HG02588 (cell line): Measurements from ENCODE around the gene CDX1.

Experiments
- ATAC-seq: cut with Tn5 transposase; IDR thresholded peaks from one replicate; pipeline ENCODE4 v1.9.1; 2021; ENCODE audit warnings: mild to moderate bottlenecking, moderate library complexity; ENCODE audit not compliant: unreplicated experiment

The CDX1 gene

DNA sequence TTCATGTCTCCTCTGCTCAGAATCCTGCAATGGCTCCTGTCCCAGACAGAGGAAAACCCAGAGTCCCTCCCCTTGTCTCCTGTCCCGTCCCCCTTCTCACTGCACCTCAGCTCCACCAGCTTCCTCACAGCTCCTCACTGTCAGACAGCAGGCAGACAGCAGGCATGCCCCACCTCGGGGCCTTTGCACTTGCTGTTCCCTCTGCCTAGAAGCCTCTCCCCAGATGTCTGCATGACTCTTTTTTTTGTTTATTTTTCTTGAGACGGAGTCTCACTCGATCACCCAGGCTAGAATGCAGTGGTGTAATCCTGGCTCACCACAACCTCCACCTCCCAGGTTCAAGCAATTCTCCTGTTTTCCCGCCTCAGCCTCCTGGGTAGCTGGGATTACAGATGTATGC, 14.4 kb downstream of the CDX1 start:
- no peak for ATAC-seq

DNA sequence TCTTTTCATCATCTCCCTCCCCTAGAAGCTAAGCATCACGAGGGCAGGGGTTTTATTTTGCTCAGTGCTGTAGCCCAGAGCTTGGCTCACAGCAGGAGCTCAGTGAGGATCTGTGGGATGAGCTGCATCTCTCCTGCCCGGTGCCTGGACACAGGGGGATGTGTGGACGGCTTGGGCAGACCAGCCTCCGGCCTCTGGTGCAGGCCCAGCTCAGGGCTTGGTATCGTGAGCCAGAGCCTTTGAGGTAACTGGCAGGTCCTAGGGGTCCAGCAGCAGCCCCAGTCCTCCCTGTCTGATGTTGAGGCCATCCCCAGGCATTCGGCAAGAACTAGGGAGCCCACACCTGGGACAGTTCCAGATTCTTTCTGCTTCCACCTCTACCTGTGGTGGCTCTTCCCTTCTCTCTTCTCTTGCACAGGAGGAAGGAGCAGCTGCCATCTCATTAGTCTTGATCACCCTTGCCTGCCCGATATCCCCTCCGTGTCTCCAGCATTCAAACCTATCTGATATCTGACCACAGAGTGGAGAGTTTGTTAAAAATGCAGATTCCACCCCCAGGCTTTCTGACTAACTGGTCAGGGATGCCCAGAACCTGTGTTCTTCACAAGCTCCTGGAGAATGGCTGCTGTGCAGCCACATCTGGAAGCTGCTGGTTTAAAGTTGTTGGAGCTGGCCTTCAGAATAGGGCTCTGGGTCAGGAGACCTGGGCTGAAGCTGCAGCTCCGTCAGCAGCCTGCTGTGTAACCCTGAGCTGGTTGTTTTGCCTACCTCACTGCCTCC, 15.4 kb downstream of the CDX1 start:
- ATAC-seq = no peak

DNA sequence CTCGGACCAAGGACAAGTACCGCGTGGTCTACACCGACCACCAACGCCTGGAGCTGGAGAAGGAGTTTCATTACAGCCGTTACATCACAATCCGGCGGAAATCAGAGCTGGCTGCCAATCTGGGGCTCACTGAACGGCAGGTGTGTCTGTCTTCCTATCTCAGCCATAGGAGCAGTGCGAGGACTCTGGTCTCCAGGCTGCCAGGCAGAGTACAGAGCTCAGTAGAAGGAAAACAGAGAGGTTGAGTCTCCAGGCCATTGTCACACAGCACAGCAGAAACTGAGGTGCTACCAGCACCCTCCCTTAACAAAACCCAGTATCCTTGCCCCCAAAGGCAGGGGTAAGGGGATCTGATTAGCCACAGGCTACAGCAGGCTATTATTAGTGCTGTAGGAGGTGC, 16.2 kb downstream of the CDX1 start:
- ATAC-seq = no peak

DNA sequence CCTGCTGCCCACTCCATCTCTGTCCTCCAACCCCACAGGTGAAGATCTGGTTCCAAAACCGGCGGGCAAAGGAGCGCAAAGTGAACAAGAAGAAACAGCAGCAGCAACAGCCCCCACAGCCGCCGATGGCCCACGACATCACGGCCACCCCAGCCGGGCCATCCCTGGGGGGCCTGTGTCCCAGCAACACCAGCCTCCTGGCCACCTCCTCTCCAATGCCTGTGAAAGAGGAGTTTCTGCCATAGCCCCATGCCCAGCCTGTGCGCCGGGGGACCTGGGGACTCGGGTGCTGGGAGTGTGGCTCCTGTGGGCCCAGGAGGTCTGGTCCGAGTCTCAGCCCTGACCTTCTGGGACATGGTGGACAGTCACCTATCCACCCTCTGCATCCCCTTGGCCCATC, 16.9 kb downstream of the CDX1 start:
- ATAC-seq = no peak

DNA sequence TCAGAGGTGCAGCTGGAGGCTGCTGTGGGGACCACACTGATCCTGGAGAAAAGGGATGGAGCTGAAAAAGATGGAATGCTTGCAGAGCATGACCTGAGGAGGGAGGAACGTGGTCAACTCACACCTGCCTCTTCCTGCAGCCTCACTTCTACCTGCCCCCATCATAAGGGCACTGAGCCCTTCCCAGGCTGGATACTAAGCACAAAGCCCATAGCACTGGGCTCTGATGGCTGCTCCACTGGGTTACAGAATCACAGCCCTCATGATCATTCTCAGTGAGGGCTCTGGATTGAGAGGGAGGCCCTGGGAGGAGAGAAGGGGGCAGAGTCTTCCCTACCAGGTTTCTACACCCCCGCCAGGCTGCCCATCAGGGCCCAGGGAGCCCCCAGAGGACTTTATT, 17.4 kb downstream of the CDX1 start:
- ATAC-seq = no peak

DNA sequence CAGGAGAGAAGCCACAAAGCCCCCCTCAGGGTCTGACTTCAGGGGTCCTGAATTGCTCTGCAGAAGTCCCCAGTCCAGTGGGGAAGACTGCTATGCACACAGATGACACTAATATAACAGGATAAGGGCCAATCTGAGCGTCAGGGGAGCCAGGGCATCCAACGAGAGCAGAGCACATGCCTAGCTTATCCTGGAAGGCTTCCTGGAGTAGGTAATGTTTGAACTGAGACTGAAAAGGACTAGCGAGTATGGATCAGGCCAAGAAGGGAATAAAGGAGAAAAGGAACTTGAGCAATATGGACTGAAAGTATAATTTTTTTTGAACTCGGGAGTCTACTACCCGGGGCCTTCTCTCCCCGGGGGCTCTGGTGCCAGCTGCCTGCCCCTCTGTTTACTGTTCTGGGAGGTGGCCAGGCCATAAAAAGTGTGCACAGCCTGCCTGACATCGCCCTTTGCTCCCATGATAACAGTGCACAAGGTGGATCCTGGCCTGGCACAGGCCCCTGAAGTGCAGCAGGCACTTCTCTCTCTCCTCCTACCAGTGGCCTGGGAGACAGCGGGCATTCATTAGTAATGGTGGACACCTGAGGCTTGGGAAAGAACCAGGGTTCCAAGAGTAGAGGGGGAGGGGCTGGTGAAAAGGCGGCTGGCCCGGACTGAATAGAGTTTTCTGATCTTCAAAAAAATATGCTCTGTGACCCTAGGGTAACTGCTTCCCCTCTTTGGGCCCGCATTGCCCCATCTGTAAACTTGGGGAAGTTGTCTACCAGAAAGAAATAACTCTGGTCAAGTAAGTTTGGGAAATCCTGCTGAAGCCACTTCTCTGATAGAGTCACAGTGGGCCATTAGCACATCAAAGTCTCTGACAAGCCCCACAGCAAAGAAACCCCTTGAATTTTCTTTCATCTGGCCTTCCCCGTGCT, 18.7 kb downstream of the CDX1 start:
- no peak for ATAC-seq

DNA sequence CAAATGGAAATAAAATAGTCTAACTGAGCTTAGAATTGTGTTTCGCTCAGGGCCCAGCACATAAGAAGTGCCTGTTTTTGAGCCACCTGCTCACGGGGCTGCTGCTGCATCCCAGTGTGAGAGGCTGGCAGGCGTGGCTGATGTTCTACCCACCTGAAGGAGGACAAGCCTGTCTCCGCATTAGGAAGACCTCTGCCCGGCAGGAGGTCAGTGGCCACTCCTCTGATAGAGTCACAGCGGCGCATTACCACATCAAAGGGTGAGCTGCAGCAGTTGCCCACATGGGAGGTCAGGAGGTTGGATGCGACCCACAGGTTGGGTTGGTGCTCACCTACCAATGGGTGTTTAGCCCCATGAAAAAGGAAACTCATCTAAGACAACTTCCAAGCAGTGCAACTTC, 19.6 kb downstream of the CDX1 start:
- ATAC-seq = no peak

DNA sequence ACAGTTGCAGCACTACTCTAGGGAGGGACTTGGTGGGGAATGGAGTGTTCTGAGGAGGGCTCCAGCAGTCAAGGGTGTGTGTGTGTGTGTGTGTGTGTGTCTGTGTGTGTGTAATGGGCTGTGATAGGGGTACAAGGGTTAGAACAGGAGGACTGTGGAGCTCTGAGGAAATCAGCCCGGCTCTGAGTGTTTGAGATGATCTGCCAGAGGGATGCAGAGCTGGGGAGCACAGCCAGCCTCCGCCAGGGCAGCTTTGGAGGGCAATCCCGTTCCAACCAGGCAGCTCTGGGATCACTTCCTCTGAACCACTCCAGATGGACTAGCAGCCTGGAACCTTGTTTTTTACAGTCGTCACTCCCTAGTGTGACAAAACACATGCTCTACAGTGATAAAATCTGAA, 20.3 kb downstream of the CDX1 start:
- ATAC-seq = no peak

DNA sequence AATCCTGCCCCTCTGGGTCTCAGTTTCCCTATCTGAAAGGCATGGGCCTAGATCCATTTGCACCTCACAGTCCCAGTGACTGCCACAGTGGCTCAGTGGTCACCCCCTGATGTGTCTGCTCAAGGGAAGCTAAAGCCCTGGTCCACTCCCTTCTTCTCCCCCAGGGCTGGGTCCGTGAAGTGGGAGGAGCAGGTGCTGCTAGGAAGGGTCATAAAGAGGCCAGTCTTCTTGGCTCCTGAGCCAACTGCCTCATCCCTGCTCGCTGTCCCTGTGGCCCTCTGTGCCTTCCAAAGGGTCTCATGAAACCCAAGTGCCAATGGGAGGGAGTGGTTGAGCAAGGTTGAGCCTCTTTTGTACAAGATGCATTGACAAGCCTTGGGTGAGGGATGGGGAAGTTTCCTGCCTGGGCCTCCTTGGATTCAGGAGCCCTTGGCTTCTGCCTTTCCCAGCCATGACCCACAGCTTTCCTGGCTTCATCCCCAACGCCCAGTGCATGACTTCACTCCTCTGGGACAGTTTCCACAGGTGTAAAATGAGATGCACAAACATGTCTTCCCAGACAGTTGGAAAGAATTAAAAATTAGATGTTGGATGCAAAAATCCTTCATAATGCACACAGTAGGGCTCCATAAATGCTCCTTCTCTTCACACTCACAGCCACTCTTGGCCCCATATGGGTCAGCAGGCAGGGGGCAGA, 21.7 kb downstream of the CDX1 start:
- ATAC-seq = no peak

DNA sequence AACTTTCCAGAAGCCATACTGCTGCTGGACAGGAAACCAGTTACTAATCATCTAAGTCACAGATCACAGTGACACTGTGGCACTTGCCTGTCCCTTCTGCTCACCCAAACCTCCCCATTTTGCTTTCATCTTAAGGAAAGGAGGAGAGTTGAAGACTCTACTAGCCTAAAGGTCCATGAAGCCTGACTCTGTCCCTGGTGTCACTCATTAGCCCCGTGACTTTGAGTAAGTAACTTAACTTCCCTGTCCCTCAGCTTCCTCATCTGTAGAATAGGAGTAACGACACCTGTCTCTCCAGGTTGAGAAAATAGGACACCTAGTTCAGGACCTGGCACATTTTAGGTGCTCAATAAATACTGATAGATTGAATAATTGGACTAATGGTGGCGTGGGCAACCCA, 22.7 kb downstream of the CDX1 start:
- ATAC-seq = no peak

DNA sequence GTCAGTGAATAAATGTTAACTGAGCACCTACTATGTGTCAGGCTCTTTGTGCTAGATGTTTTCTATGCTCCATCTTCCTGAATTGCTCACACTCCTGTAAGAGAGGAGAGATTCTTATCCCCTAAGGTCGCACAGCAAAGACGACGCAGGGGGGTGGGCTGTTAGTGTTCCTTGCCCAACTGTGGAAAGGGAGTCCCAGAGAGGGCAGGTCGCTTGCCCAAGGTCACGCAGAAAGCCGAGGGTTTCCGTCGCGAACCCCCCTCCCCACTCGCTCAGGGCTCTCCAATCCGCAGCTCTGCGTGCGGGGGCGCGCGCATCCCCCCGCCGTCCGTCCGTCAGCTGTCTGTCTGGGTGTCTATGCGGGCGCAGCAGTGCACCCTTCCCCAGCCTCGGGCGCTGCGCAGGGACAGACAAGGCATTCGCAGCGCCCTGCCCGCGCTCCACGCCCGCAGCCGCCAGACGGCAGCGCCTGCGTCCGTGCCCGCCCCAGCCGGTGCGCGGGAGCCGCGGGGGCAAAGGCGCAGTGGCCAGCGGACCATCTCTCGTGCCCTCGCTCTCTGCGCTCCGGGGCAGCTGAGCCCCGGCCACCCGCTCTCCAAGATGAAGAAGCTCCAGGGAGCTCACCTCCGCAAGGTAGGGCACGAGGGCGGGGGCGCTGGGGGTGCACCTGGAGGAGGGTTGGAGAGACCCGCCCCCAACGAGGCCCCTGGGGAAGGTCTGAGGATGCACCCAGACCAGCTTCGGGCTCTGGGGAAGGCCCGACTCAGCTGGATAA, 23.3 kb downstream of the CDX1 start, which contains the start of gene SLC6A7:
TSS of gene SLC6A7 (plus strand) at position 335 of the 775 bp plus-strand sequence. CDS start at position 601, 266 bp downstream.
- ATAC-seq = no peak

DNA sequence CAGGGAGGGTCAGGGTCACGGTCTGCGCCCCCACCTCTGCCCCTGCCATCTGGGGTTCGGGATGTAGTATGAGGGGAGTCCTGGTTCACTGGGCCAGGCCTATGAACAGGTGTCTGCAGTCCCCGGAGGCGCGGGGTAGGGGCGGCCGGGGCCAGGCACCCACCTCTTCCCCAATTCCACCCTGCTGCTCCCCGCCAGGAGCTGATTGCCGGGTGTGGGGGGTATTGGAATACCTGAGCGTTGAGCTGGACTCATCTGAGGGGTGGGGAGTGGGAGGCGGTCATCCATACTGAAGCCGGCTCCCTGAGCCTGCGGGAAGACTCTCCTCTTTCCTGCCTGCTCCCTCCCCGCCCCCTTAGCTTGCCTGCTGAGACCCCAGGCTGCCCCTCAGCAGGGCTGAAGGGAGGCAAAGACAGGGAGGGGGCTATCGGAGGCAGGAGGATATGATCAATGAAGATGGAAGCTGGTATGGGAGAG, 24.0 kb downstream of the CDX1 start:
- ATAC-seq = no peak

DNA sequence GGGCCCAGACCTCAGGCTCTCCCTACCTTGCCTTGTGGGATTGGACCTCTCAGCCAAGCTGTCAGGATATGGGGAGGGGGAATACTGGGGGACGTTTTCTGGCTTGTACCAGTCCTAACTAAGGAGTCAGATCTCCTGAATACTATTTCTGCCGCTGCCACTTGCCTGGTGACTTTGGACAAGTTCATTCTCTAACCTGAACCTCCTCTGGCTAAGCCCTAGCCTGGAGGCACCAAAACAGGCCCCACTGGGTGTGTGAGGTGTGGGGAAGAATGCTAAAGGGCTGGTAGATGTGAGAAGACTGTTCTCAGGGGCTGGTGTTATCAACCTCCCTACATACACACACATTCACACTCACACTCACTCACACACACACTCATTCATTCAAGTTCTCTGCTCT, 24.4 kb downstream of the CDX1 start:
- ATAC-seq = no peak

DNA sequence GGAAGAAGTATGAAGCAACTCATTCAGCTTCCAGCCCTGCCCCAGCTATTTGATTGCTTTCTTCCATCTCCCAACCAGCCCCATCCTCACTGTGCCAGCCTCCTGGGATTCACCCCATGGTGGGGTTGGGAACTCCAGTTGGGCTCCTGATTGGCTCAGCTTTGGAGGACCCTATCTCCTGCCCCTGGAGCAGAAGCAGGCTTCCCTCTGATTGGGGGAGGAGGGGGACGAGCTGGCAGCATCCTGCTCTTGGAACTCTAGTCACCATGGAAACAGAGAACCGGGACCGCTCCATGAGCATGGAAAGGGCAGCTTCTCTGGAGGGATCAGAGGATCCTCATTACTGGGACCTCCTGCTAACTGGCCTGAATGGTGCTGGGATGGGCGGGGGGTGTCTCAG, 25.9 kb downstream of the CDX1 start:
- ATAC-seq = no peak

DNA sequence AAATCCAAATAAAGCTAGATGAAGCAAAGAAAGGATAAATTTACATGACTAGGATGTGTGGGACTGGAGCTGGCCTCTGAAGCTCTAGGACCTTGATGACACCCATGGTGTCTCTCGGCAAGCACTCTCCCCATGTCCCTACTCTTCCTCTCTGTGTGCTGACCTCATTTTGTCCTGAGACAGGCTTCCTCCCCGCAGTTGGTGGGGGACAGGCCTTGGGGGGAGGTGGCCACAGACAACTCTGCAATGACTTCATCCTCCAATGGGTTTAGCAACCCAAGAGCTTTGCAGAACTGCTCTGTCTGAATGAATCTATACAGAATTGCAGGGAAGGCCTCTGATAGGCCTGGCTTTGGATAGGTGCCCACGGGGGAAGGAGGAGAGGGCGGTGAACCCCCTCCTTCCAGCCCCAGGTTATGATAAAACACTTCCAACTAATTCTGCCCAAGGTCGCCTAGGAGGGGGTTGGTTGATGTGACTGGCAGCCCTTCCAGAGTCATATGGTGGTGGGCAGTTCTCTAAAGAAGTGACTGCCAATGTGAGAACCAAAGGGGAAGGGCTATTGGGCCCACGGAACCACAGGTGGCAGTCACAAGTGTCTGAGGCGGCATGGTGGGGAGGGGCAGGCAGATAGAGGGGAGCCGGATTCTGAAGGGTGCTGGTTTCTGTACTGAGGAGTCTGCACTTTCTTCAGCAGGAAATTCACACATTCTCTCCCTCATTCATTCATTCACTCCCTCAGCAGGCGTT, 29.3 kb downstream of the CDX1 start:
- no peak for ATAC-seq

DNA sequence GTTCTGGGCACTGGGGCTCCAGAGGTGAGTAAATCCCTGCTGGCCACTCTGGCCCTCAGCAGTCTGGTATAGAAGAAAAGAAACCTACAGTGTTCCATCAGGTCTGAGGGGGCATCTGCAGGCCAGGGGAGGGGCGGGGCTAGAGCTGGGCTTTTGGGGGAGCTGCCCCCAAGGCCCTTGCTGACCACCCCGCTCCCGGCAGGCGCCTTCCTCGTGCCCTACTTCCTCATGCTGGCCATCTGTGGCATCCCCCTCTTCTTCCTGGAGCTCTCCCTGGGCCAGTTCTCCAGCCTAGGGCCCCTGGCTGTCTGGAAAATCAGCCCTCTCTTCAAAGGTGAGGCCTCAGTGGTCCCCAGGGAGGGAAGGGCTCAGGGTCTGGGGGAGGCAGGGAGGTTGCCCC, 29.9 kb downstream of the CDX1 start:
- no peak for ATAC-seq

DNA sequence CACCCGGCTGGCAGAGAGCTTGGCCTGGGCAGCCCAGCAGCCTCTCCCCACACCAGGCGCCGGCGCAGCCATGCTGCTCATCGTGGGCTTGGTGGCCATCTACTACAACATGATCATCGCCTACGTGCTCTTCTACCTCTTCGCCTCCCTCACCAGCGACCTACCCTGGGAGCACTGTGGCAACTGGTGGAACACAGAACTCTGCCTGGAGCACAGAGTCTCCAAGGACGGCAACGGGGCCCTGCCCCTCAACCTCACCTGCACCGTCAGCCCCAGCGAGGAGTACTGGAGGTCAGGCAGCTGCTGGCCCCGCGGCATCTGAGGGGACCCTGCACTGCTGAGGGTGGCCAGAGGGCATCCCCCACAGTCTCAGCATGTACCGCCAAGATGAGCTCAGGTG, 30.4 kb downstream of the CDX1 start:
- no peak for ATAC-seq

DNA sequence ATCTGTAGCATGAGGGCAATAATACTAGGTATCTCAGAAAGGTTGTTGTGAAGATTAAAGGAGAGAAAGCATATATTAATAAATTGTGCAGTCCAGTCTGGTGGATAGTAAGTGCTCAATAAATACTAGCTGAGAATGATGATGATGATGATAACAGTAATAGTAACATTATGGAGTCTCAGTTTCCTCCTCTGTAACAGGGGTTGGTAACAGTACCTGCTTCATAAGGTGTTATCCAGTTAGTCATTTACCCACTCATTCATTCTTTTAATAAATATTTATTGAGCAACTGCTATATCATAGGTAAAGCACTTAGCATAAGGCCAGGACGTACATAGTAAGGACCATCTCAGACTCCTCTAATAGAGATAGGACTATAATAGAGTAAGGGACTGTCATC, 30.9 kb downstream of the CDX1 start:
- no peak for ATAC-seq

DNA sequence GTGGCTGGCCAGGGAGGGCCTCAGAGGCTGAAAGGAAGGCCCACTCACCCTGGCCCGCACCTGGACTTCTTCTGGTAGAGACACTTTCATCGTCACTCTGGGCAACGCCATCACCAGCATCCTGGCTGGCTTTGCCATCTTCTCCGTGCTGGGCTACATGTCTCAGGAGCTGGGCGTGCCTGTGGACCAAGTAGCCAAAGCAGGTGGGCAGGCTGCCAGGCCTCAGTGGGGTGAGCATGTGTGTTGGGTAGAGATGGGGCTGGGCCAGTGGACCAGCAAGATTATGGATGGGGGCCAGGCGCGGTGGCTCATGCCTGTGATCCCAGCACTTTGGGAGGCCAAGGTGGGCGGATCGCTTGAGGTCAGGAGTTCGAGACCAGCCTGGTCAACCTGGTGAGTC, 35.9 kb downstream of the CDX1 start:
- no peak for ATAC-seq
